ENCODE results near the gene MRC1. TPM values are rescaled to one million over a fixed set of nuclear protein-coding genes. Genes with fewer than 3 reads are reported as not detected.

The MRC1 gene
- total RNA-seq, 4 donors from 2014 or later, result 9.8 to 88.6 (median 50.3) TPM

- H3K4me1 ChIP-seq, result peaks cover 0 to 12% (median 0%) of the 10 kb centered on the region in 3 donors
- no peaks in the 10 kb centered on the region for H3K27me3 ChIP-seq
- H3K4me3 ChIP-seq, result no peak overlapping the region
- TF ChIP-seq EP300 (IDR thresholded peaks at IDR 0.05) (no peak), POLR2AphosphoS5 (IDR thresholded peaks at IDR 0.05) (no peak), POLR2A (IDR thresholded peaks at IDR 0.05) (no peak)
- TF ChIP-seq, protein P1, sequence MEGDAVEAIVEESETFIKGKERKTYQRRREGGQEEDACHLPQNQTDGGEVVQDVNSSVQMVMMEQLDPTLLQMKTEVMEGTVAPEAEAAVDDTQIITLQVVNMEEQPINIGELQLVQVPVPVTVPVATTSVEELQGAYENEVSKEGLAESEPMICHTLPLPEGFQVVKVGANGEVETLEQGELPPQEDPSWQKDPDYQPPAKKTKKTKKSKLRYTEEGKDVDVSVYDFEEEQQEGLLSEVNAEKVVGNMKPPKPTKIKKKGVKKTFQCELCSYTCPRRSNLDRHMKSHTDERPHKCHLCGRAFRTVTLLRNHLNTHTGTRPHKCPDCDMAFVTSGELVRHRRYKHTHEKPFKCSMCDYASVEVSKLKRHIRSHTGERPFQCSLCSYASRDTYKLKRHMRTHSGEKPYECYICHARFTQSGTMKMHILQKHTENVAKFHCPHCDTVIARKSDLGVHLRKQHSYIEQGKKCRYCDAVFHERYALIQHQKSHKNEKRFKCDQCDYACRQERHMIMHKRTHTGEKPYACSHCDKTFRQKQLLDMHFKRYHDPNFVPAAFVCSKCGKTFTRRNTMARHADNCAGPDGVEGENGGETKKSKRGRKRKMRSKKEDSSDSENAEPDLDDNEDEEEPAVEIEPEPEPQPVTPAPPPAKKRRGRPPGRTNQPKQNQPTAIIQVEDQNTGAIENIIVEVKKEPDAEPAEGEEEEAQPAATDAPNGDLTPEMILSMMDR (IDR thresholded peaks at IDR 0.05), result no peak
- no peaks in the 10 kb centered on the region for H3K36me3 ChIP-seq
- no peak overlapping the region for H3K27ac ChIP-seq
- ATAC-seq, result peak; percentile 40
- no peaks in the 10 kb centered on the region for H3K9me3 ChIP-seq
- 71 to 74% methylated on average over 9 to 15 of the region's 16 CpGs for WGBS, 2 donors (ENCODE audit: low coverage in 1 of 2)
Measured at GRCh38 chr10:17782921-17783665, 26.1 kb upstream of the MRC1 start.

DNA sequence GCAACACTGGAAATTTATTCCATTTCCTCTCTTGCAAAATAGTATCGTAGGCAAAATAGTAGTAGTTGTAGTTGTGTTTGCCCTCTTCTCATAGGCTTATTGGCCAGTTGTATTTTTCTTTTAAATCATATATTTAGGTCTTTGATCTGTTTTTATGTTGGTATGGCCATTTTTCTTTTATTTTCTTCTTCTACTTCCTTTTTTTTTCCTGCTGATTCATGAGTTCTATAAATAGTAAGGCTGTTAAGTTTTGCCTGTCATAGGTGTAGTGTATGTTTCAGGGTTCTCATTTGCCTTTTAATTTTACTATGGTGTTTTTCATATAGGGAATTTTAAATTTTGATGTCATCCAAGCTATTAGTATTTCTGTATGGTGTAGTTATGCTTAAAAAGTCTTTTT, 25.4 kb upstream of the MRC1 start:
- 67 to 68% methylated on average over 1 of the region's 1 CpG for WGBS, 2 donors (ENCODE audit: low coverage in 1 of 2)
- peaks cover 0 to 12% (median 0%) of the 10 kb centered on the region in 3 donors for H3K4me1 ChIP-seq
- no peak overlapping the region for H3K27ac ChIP-seq
- H3K9me3 ChIP-seq, result no peaks in the 10 kb centered on the region
- no peaks in the 10 kb centered on the region for H3K27me3 ChIP-seq
- no peaks in the 10 kb centered on the region for H3K36me3 ChIP-seq
- no peak for ATAC-seq
- H3K4me3 ChIP-seq, result no peak overlapping the region
- TF ChIP-seq POLR2A (IDR thresholded peaks at IDR 0.05) (no peak), POLR2AphosphoS5 (IDR thresholded peaks at IDR 0.05) (no peak), EP300 (IDR thresholded peaks at IDR 0.05) (no peak)
- TF ChIP-seq, protein P1 (IDR thresholded peaks at IDR 0.05), result no peak

DNA sequence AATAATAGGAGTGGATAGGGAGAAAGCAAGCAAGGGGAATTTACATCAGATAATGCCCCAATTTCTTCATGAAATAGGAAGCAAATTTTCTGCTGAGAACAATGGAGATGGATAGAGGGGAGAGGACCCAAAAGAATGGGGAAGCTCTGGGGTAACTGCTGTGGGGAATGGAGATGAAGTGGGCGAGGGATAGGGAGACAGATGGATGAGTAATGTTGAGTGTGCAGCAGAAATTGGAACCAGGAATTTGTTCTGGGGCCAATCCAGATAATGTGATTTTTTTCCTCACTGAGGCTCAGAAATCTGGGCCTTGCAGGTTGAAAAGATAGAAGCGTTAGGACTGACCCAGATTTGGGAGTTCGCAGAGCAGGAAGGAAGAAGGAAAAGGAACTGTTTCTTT, 24.5 kb upstream of the MRC1 start:
- Histone ChIP-seq H3K4me1 (peaks cover 0 to 12% (median 0%) of the 10 kb centered on the region in 3 donors), H3K27me3 (no peaks in the 10 kb centered on the region), H3K4me3 (no peak overlapping the region), H3K36me3 (no peaks in the 10 kb centered on the region), H3K27ac (peak overlapping the region in 1 of 4 donors; percentile 25), H3K9me3 (no peaks in the 10 kb centered on the region)
- WGBS, 2 donors (ENCODE audit: low coverage in 1 of 2), result 49 to 67% methylated on average over 3 of the region's 3 CpGs
- TF ChIP-seq POLR2A (IDR thresholded peaks at IDR 0.05), result no peak
- TF ChIP-seq, protein P1 (IDR thresholded peaks at IDR 0.05), result no peak
- no peak for TF ChIP-seq POLR2AphosphoS5 (IDR thresholded peaks at IDR 0.05)
- TF ChIP-seq EP300 (IDR thresholded peaks at IDR 0.05), result no peak
- ATAC-seq, result no peak

DNA sequence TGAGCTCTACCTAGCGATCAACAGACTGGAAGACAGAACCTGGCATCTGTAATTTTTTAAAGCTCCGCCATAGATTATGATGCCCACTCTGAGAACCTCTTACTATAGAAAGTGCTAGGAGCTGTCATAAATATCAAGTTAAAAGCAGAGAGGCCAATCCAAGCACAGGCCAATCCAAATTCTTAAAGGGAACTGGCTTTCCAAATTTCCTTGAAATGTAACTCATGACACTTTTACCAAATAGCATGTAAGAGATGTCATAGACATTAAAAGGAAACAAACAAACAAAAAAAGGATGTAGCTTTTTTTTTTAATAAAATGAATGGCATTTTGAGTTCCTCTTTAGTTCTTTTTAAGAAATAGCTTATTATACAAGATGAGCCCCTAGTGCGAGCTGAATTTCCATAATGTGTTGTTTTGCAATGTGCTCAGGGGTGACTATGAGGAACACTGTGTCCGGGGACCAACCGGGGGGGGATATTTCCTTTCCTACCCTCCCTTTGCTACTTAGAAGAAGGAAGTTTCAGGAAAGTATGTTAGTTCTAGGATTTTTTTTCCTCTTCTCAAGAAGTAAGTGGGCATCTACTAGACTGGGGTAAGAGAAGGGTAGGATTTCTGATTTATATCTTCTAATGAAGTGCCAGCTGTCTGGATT, 23.7 kb upstream of the MRC1 start:
- ATAC-seq, result peak; percentile 47
- H3K9me3 ChIP-seq, result no peaks in the 10 kb centered on the region
- H3K4me1 ChIP-seq, result peaks cover 0 to 12% (median 0%) of the 10 kb centered on the region in 3 donors
- H3K36me3 ChIP-seq, result no peaks in the 10 kb centered on the region
- TF ChIP-seq POLR2A (IDR thresholded peaks at IDR 0.05), result no peak
- TF ChIP-seq POLR2AphosphoS5 (IDR thresholded peaks at IDR 0.05), result no peak
- TF ChIP-seq, protein P1 (IDR thresholded peaks at IDR 0.05), result no peak
- TF ChIP-seq EP300 (IDR thresholded peaks at IDR 0.05), result no peak
- H3K4me3 ChIP-seq, result no peak overlapping the region
- H3K27me3 ChIP-seq, result no peaks in the 10 kb centered on the region
- 66 to 73% methylated on average over 4 to 5 of the region's 5 CpGs for WGBS, 2 donors (ENCODE audit: low coverage in 1 of 2)
- H3K27ac ChIP-seq, result peak overlapping the region in 1 of 4 donors; percentile 25

Measured in gastroesophageal sphincter (tissue), 4 donors.